ENCODE data around the gene ATP5PF. TPM values are rescaled to one million over a fixed set of nuclear protein-coding genes. Genes with fewer than 3 reads are reported as not detected.
"Not testable (repeated sequence)": the region's sequence is repeated elsewhere in the genome, so short reads cannot be mapped to it uniquely, and the experiment has no call there.

Gene ATP5PF
- 100 to 1,000 TPM; 114 to 139 TPM for total RNA-seq

- peak within 1 kb of the TSS; percentile 97 to 100 for H3K27ac Mint-ChIP-seq
- DNase-seq (ENCODE audit: low spot score in 2 of 2) (peak; percentile 96 to 97), ATAC-seq (peak; percentile 96 to 97)
- H3K36me3 Mint-ChIP-seq = peaks cover 16 to 23% of the 10 kb centered on the region in 2 donors
- H3K9me3 Mint-ChIP-seq = no peaks in the 10 kb centered on the region
Measured at GRCh38 chr21:25734904-25735645, at the start of gene ATP5PF, which contains the start of gene GABPA. ATP5PF (minus strand) TSS chr21:25734904; CDS start chr21:25729794, 5,110 bp downstream. GABPA (plus strand) TSS chr21:25734972; CDS start chr21:25741599, 6,627 bp downstream.

- not testable (repeated sequence) for H3K36me3 Mint-ChIP-seq; H3K9me3 Mint-ChIP-seq; H3K27ac Mint-ChIP-seq; ATAC-seq; DNase-seq (ENCODE audit: low spot score in 2 of 2)
Measured at GRCh38 chr21:25778126-25778875, 43.6 kb upstream of the ATP5PF start.

GRCh38 chr21:25776440-25776839 lies 41.7 kb upstream of the ATP5PF start:
- H3K9me3 Mint-ChIP-seq = no peaks in the 10 kb centered on the region
- H3K27ac Mint-ChIP-seq = no peak overlapping the region
- no peak for ATAC-seq
- H3K36me3 Mint-ChIP-seq = no peaks in the 10 kb centered on the region
- DNase-seq (ENCODE audit: low spot score in 2 of 2) = no peak

- H3K27ac Mint-ChIP-seq = no peak overlapping the region
- H3K9me3 Mint-ChIP-seq = no peaks in the 10 kb centered on the region
- H3K36me3 Mint-ChIP-seq = no peaks in the 10 kb centered on the region
- DNase-seq (ENCODE audit: low spot score in 2 of 2) = no peak
- ATAC-seq = no peak
Measured at GRCh38 chr21:25772686-25773085, 38.0 kb upstream of the ATP5PF start.

- no peak overlapping the region for H3K27ac Mint-ChIP-seq
- ATAC-seq = no peak
- no peaks in the 10 kb centered on the region for H3K9me3 Mint-ChIP-seq
- DNase-seq (ENCODE audit: low spot score in 2 of 2) = no peak
- peaks cover 0 to 3% of the 10 kb centered on the region in 2 donors for H3K36me3 Mint-ChIP-seq
Measured at GRCh38 chr21:25767921-25768320, 33.2 kb upstream of the ATP5PF start.

GRCh38 chr21:25764065-25764464 lies 29.4 kb upstream of the ATP5PF start:
- Mint-ChIP-seq H3K27ac (no peak overlapping the region), H3K36me3 (peaks cover 6 to 21% of the 10 kb centered on the region in 2 donors), H3K9me3 (no peaks in the 10 kb centered on the region)
- ATAC-seq = no peak
- no peak for DNase-seq (ENCODE audit: low spot score in 2 of 2)

- Mint-ChIP-seq H3K9me3 (no peaks in the 10 kb centered on the region), H3K27ac (peak overlapping the region; percentile 51 to 77), H3K36me3 (peaks cover 6 to 26% of the 10 kb centered on the region in 2 donors)
- no peak for DNase-seq (ENCODE audit: low spot score in 2 of 2)
- no peak for ATAC-seq
Measured at GRCh38 chr21:25760677-25761076, 26.0 kb upstream of the ATP5PF start.

GRCh38 chr21:25760061-25760460 lies 25.4 kb upstream of the ATP5PF start:
- Mint-ChIP-seq H3K27ac (peak overlapping the region; percentile 2 to 77), H3K36me3 (peaks cover 6 to 26% of the 10 kb centered on the region in 2 donors), H3K9me3 (no peaks in the 10 kb centered on the region)
- DNase-seq (ENCODE audit: low spot score in 2 of 2) (no peak), ATAC-seq (peak in 1 of 2 donors; percentile 53)

- Mint-ChIP-seq H3K27ac (peak overlapping the region; percentile 2 to 32), H3K36me3 (peaks cover 6 to 26% of the 10 kb centered on the region in 2 donors), H3K9me3 (no peaks in the 10 kb centered on the region)
- DNase-seq (ENCODE audit: low spot score in 2 of 2) (no peak), ATAC-seq (peak in 1 of 2 donors; percentile 70)
Measured at GRCh38 chr21:25759573-25759972, 24.9 kb upstream of the ATP5PF start.

- H3K36me3 Mint-ChIP-seq = peaks cover 9 to 23% of the 10 kb centered on the region in 2 donors
- ATAC-seq = no peak
- DNase-seq (ENCODE audit: low spot score in 2 of 2) = no peak
- no peak overlapping the region for H3K27ac Mint-ChIP-seq
- H3K9me3 Mint-ChIP-seq = no peaks in the 10 kb centered on the region
Measured at GRCh38 chr21:25757531-25757930, 22.8 kb upstream of the ATP5PF start.

- Mint-ChIP-seq H3K9me3 (no peaks in the 10 kb centered on the region), H3K36me3 (peaks cover 13 to 28% of the 10 kb centered on the region in 2 donors), H3K27ac (no peak overlapping the region)
- DNase-seq (ENCODE audit: low spot score in 2 of 2) (no peak), ATAC-seq (no peak)
Measured at GRCh38 chr21:25756190-25756932, 21.7 kb upstream of the ATP5PF start.

- DNase-seq (ENCODE audit: low spot score in 2 of 2) (no peak), ATAC-seq (no peak)
- no peak overlapping the region for H3K27ac Mint-ChIP-seq
- peaks cover 7 to 14% of the 10 kb centered on the region in 2 donors for H3K36me3 Mint-ChIP-seq
- no peaks in the 10 kb centered on the region for H3K9me3 Mint-ChIP-seq
Measured at GRCh38 chr21:25752416-25752815, 17.7 kb upstream of the ATP5PF start.

- peak in 1 of 2 donors; percentile 40 for ATAC-seq
- peak overlapping the region; percentile 31 to 80 for H3K27ac Mint-ChIP-seq
- no peaks in the 10 kb centered on the region for H3K9me3 Mint-ChIP-seq
- peaks cover 7 to 14% of the 10 kb centered on the region in 2 donors for H3K36me3 Mint-ChIP-seq
- no peak for DNase-seq (ENCODE audit: low spot score in 2 of 2)
Measured at GRCh38 chr21:25750085-25750484, 15.4 kb upstream of the ATP5PF start.

GRCh38 chr21:25744854-25745253 lies 10.2 kb upstream of the ATP5PF start:
- peaks cover 0 to 6% of the 10 kb centered on the region in 2 donors for H3K36me3 Mint-ChIP-seq

GRCh38 chr21:25742900-25743299 lies 8.2 kb upstream of the ATP5PF start:
- ATAC-seq = no peak

More at GRCh38 chr21:25744854-25745253, 10.2 kb upstream of the ATP5PF start:
- ATAC-seq = no peak
- Mint-ChIP-seq H3K27ac (no peak overlapping the region), H3K9me3 (no peaks in the 10 kb centered on the region)
- no peak for DNase-seq (ENCODE audit: low spot score in 2 of 2)

GRCh38 chr21:25737421-25737820 lies 2.7 kb upstream of the ATP5PF start:
- ATAC-seq = no peak
- peaks cover 16 to 22% of the 10 kb centered on the region in 2 donors for H3K36me3 Mint-ChIP-seq
- no peak for DNase-seq (ENCODE audit: low spot score in 2 of 2)
- H3K27ac Mint-ChIP-seq = no peak overlapping the region
- no peaks in the 10 kb centered on the region for H3K9me3 Mint-ChIP-seq

More at GRCh38 chr21:25742900-25743299, 8.2 kb upstream of the ATP5PF start:
- no peak for DNase-seq (ENCODE audit: low spot score in 2 of 2)
- no peak overlapping the region for H3K27ac Mint-ChIP-seq
- peaks cover 0 to 1% of the 10 kb centered on the region in 2 donors for H3K36me3 Mint-ChIP-seq
- no peaks in the 10 kb centered on the region for H3K9me3 Mint-ChIP-seq
